Endothelial cell (in vitro differentiated cells): ENCODE results near the gene ZNF318. TPM values are rescaled to one million over a fixed set of nuclear protein-coding genes. Genes with fewer than 3 reads are reported as not detected.

Experiments
- DNase-seq: peaks from one replicate; pipeline ENCODE4 v3.0.0; 2021; ENCODE audit warnings: low spot score
- H3K27ac Mint-ChIP-seq: one replicate; pipeline ENCODE4 v1.8.0; 2021; ENCODE audit warnings: mixed read lengths, inconsistent platforms; ENCODE audit not compliant: unreplicated experiment
- H3K27me3 Mint-ChIP-seq: one replicate; pipeline ENCODE4 v1.8.0; 2021; ENCODE audit warnings: mild to moderate bottlenecking, moderate library complexity, mixed read lengths, inconsistent platforms; ENCODE audit not compliant: unreplicated experiment
- H3K36me3 Mint-ChIP-seq: one replicate; pipeline ENCODE4 v1.8.0; 2021; ENCODE audit warnings: mild to moderate bottlenecking, low read depth, mixed read lengths, inconsistent platforms; ENCODE audit not compliant: unreplicated experiment
- H3K4me1 Mint-ChIP-seq: one replicate; pipeline ENCODE4 v1.8.0; 2021; ENCODE audit warnings: mild to moderate bottlenecking, mixed read lengths, inconsistent platforms; ENCODE audit not compliant: unreplicated experiment
- H3K4me3 Mint-ChIP-seq: one replicate; pipeline ENCODE4 v1.8.0; 2021; ENCODE audit warnings: mild to moderate bottlenecking, mixed read lengths, inconsistent platforms; ENCODE audit not compliant: unreplicated experiment
- H3K9me3 Mint-ChIP-seq: one replicate; pipeline ENCODE4 v1.8.0; 2021; ENCODE audit warnings: mixed read lengths, inconsistent platforms; ENCODE audit not compliant: unreplicated experiment
- total RNA-seq: library from RNA; stranded (reverse); fragmentation: NEBNext Ultra II Directional; extraction: Animal tissue kit (Norgen Biotek cat#: 25700); gene quantifications from one replicate; pipeline ENCODE4 v1.2.1, GENCODE V29; 2021; ENCODE audit not compliant: unreplicated experiment
- TF ChIP-seq, protein P1 (sequence below): fragments of 200-600 bp; sonication (generic); IDR thresholded peaks from one replicate; pipeline ENCODE4 v1.5.0; 2021; ENCODE audit warnings: antibody characterized with exemption; ENCODE audit not compliant: unreplicated experiment

Gene ZNF318
- total RNA-seq, 1 donor from 2014 or later, result 26.7 TPM

DNA sequence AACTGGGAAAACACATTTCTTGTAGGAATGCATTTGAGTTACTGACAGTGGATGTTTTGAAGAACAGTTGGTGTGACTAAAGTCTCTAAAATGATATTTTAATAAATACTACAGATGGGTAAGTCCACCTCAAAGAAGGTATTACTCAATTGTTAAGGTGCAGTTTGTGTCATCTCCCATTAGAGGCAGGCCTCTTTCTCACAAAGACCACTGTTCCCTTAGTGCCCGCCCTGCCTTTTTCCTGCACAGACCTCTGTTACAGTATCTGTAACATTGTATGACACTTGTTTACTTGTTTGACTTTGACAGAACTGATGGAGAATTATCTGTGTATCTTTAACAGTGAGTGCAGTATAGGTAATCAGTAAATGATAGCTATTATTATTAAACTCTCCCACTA is 55.6 kb downstream of the ZNF318 start:
- H3K27me3 Mint-ChIP-seq, result no peaks in the 10 kb centered on the region
- TF ChIP-seq, protein P1, sequence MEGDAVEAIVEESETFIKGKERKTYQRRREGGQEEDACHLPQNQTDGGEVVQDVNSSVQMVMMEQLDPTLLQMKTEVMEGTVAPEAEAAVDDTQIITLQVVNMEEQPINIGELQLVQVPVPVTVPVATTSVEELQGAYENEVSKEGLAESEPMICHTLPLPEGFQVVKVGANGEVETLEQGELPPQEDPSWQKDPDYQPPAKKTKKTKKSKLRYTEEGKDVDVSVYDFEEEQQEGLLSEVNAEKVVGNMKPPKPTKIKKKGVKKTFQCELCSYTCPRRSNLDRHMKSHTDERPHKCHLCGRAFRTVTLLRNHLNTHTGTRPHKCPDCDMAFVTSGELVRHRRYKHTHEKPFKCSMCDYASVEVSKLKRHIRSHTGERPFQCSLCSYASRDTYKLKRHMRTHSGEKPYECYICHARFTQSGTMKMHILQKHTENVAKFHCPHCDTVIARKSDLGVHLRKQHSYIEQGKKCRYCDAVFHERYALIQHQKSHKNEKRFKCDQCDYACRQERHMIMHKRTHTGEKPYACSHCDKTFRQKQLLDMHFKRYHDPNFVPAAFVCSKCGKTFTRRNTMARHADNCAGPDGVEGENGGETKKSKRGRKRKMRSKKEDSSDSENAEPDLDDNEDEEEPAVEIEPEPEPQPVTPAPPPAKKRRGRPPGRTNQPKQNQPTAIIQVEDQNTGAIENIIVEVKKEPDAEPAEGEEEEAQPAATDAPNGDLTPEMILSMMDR, result no peak
- no peak overlapping the region for H3K27ac Mint-ChIP-seq
- H3K36me3 Mint-ChIP-seq, result no peaks in the 10 kb centered on the region
- peaks cover 6% of the 10 kb centered on the region for H3K4me1 Mint-ChIP-seq
- no peaks in the 10 kb centered on the region for H3K9me3 Mint-ChIP-seq
- no peak for DNase-seq
- H3K4me3 Mint-ChIP-seq, result no peak overlapping the region

DNA sequence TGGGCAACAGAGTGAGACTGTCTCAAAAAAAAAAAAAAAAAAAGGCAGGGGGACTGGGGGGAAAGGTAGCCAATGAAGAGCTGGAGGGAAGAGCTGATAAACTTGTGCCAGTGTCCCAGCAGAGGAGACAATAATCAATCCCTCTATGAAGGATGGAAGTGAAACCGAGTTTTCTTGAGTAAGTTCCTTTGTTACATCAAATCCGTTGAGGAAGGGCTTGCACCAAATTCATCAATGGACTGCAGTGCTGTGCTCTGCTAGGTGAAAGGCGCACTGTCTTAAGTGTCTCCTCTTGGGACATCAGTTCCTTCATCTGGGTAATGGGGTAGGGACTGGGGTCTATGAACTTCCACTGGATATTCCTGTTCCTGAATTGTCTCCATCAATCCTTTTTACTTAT is 57.8 kb downstream of the ZNF318 start:
- DNase-seq, result no peak
- Mint-ChIP-seq H3K4me3 (no peak overlapping the region), H3K4me1 (peaks cover 6% of the 10 kb centered on the region), H3K36me3 (no peaks in the 10 kb centered on the region), H3K27ac (no peak overlapping the region), H3K9me3 (no peaks in the 10 kb centered on the region), H3K27me3 (no peaks in the 10 kb centered on the region)
- TF ChIP-seq, protein P1, result no peak

DNA sequence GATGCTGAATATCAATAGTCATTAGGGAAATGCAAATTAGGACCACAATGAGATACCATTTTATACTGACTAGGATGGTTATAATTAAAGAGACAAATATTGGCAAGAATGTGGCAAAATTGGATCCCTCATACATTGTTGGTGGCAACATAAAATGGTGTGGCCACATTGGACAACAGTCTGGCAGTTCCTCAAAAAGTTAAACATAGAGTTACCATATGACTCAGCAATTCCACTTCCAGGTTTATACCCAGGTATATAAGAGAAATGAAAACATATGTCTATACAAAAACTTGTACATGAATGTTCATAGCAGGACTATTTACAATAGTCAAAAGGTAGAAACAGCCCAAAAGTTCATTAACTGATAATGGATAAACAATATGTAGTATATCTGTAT is 58.8 kb downstream of the ZNF318 start:
- TF ChIP-seq, protein P1, result no peak
- no peak overlapping the region for H3K27ac Mint-ChIP-seq
- no peaks in the 10 kb centered on the region for H3K27me3 Mint-ChIP-seq
- no peaks in the 10 kb centered on the region for H3K36me3 Mint-ChIP-seq
- no peaks in the 10 kb centered on the region for H3K4me1 Mint-ChIP-seq
- no peak overlapping the region for H3K4me3 Mint-ChIP-seq
- no peaks in the 10 kb centered on the region for H3K9me3 Mint-ChIP-seq
- DNase-seq, result no peak

DNA sequence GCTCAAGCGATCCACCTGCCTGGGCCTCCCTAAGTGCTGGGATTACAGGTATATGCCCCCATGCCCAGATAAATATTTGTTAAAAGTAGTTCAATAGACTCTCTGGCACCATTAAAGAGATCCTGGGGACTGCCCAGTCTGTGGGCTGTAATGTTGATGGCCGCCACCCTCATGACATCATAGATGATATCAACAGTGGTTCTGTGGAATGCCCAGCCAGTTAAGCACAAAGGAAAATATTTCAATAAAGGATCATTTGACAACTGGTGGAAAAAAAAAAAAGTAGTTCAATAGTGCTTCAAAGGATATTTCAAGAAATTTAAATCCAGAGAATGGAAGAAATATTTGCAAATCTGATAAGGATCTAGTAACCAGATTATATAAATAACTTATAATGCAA is 59.3 kb downstream of the ZNF318 start:
- Mint-ChIP-seq H3K27me3 (no peaks in the 10 kb centered on the region), H3K4me3 (peak overlapping the region; percentile 62), H3K4me1 (no peaks in the 10 kb centered on the region), H3K36me3 (no peaks in the 10 kb centered on the region), H3K27ac (no peak overlapping the region), H3K9me3 (no peaks in the 10 kb centered on the region)
- TF ChIP-seq, protein P1, result no peak
- DNase-seq, result no peak

GRCh38 chr6:43308990-43309477 is 60.4 kb downstream of the ZNF318 start:
- H3K27ac Mint-ChIP-seq, result no peak overlapping the region

More at GRCh38 chr6:43308990-43309477, 60.4 kb downstream of the ZNF318 start:
- Mint-ChIP-seq H3K4me1 (no peaks in the 10 kb centered on the region), H3K27me3 (no peaks in the 10 kb centered on the region), H3K4me3 (peak overlapping the region; percentile 85), H3K9me3 (no peaks in the 10 kb centered on the region), H3K36me3 (no peaks in the 10 kb centered on the region)
- DNase-seq, result no peak
- TF ChIP-seq, protein P1, result no peak
